ENCODE data around the gene PIR. TPM values are rescaled to one million over a fixed set of nuclear protein-coding genes. Genes with fewer than 3 reads are reported as not detected.

The PIR gene
- total RNA-seq (under 1 TPM in 1 of 2 experiments, not detected in 1; 0.53 TPM), polyA plus RNA-seq (not detected)

GRCh38 chrX:15493118-15493962, at the start of gene PIR:
Gene PIR, minus strand, starts transcription at chrX:15493333. Its CDS starts 2,076 bp downstream, at chrX:15491257.
- ChIA-PET CTCF (ENCODE audit: partially characterized antibody) (interaction anchor here (0.9 kb wide), 1 partner anchor 8 kb away, joined by 4 read pairs; no protein-coding TSS in a partner anchor), POLR2A (ENCODE audit: partially characterized antibody) (no interaction called here)
- Mint-ChIP-seq H3K27ac (no peak within 1 kb of the TSS), H3K4me3 (peak within 1 kb of the TSS; percentile 73 to 88 (median 80)), H3K27me3 (peaks cover 0 to 4% of the 10 kb centered on the region in 2 donors), H3K36me3 (no peaks in the 10 kb centered on the region), H3K4me1 (peaks cover 4 to 8% (median 5%) of the 10 kb centered on the region in 4 donors), H3K9me3 (no peaks in the 10 kb centered on the region)
- Histone ChIP-seq H3K4me3 (ENCODE audit: low read length in 2 of 2) (peak within 1 kb of the TSS; percentile 23 to 32), H3K36me3 (ENCODE audit: insufficient read depth, low read length) (no peaks in the 10 kb centered on the region), H3K27me3 (ENCODE audit: insufficient read depth, low read length) (no peaks in the 10 kb centered on the region), H3K27ac (ENCODE audit: low read depth, low read length) (no peak within 1 kb of the TSS), H3K9me3 (ENCODE audit: control insufficient read depth in 1 of 2, low read length in 2 of 2) (no peaks in the 10 kb centered on the region), H3K4me1 (ENCODE audit: insufficient read depth, low read length) (peaks cover 3% of the 10 kb centered on the region)
- DNase-seq = peak; percentile 2 to 37 (median 14)
- intact Hi-C loops (cut with micrococcal nuclease) = loop anchor here (1.0 kb wide), 1 partner anchor 182 kb away; no protein-coding TSS in a partner anchor

GRCh38 chrX:15530318-15530717, 37.2 kb upstream of the PIR start:
- ChIA-PET POLR2A (ENCODE audit: partially characterized antibody) (no interaction called here), CTCF (ENCODE audit: partially characterized antibody) (no interaction called here)
- Histone ChIP-seq H3K27me3 (ENCODE audit: insufficient read depth, low read length) (no peaks in the 10 kb centered on the region), H3K27ac (ENCODE audit: low read depth, low read length) (no peak overlapping the region), H3K4me3 (ENCODE audit: low read length in 2 of 2) (no peak overlapping the region), H3K36me3 (ENCODE audit: insufficient read depth, low read length) (no peaks in the 10 kb centered on the region), H3K4me1 (ENCODE audit: insufficient read depth, low read length) (no peaks in the 10 kb centered on the region), H3K9me3 (ENCODE audit: control insufficient read depth in 1 of 2, low read length in 2 of 2) (no peaks in the 10 kb centered on the region)
- peaks cover 3 to 6% of the 10 kb centered on the region in 2 donors for H3K27me3 Mint-ChIP-seq
- no peaks in the 10 kb centered on the region for H3K4me1 Mint-ChIP-seq
- DNase-seq = no peak
- H3K4me3 Mint-ChIP-seq = no peak overlapping the region
- intact Hi-C loops (cut with micrococcal nuclease) = no loop called here
- no peaks in the 10 kb centered on the region for H3K9me3 Mint-ChIP-seq
- no peaks in the 10 kb centered on the region for H3K36me3 Mint-ChIP-seq
- H3K27ac Mint-ChIP-seq = no peak overlapping the region

GRCh38 chrX:15529165-15529564, 36.0 kb upstream of the PIR start:
- CTCF ChIA-PET (ENCODE audit: partially characterized antibody) = no interaction called here
- H3K4me1 Mint-ChIP-seq = no peaks in the 10 kb centered on the region
- no peak overlapping the region for H3K27ac ChIP-seq (ENCODE audit: low read depth, low read length)

GRCh38 chrX:15525664-15526416, 32.7 kb upstream of the PIR start:
- intact Hi-C loops (cut with micrococcal nuclease) = no loop called here
- Histone ChIP-seq H3K4me1 (ENCODE audit: insufficient read depth, low read length) (no peaks in the 10 kb centered on the region), H3K27me3 (ENCODE audit: insufficient read depth, low read length) (no peaks in the 10 kb centered on the region), H3K9me3 (ENCODE audit: control insufficient read depth in 1 of 2, low read length in 2 of 2) (no peaks in the 10 kb centered on the region), H3K27ac (ENCODE audit: low read depth, low read length) (no peak overlapping the region), H3K4me3 (ENCODE audit: low read length in 2 of 2) (no peak overlapping the region), H3K36me3 (ENCODE audit: insufficient read depth, low read length) (no peaks in the 10 kb centered on the region)
- Mint-ChIP-seq H3K9me3 (peaks cover 0 to 4% (median 0%) of the 10 kb centered on the region in 8 donors), H3K4me3 (no peak overlapping the region), H3K4me1 (no peaks in the 10 kb centered on the region), H3K36me3 (no peaks in the 10 kb centered on the region), H3K27me3 (peaks cover 3 to 5% of the 10 kb centered on the region in 2 donors), H3K27ac (no peak overlapping the region)
- no peak for DNase-seq
- ChIA-PET CTCF (ENCODE audit: partially characterized antibody) (no interaction called here), POLR2A (ENCODE audit: partially characterized antibody) (no interaction called here)

More at GRCh38 chrX:15529165-15529564, 36.0 kb upstream of the PIR start:
- H3K27me3 Mint-ChIP-seq = peaks cover 3 to 6% of the 10 kb centered on the region in 2 donors
- Histone ChIP-seq H3K9me3 (ENCODE audit: control insufficient read depth in 1 of 2, low read length in 2 of 2) (no peaks in the 10 kb centered on the region), H3K27me3 (ENCODE audit: insufficient read depth, low read length) (no peaks in the 10 kb centered on the region), H3K36me3 (ENCODE audit: insufficient read depth, low read length) (no peaks in the 10 kb centered on the region), H3K4me1 (ENCODE audit: insufficient read depth, low read length) (no peaks in the 10 kb centered on the region), H3K4me3 (ENCODE audit: low read length in 2 of 2) (no peak overlapping the region)
- H3K9me3 Mint-ChIP-seq = no peaks in the 10 kb centered on the region
- H3K27ac Mint-ChIP-seq = no peak overlapping the region
- no peaks in the 10 kb centered on the region for H3K36me3 Mint-ChIP-seq
- no peak overlapping the region for H3K4me3 Mint-ChIP-seq
- no peak for DNase-seq
- intact Hi-C loops (cut with micrococcal nuclease) = no loop called here
- POLR2A ChIA-PET (ENCODE audit: partially characterized antibody) = no interaction called here

GRCh38 chrX:15524417-15524816, 31.3 kb upstream of the PIR start:
- no peaks in the 10 kb centered on the region for H3K27me3 ChIP-seq (ENCODE audit: insufficient read depth, low read length)
- H3K27ac ChIP-seq (ENCODE audit: low read depth, low read length) = no peak overlapping the region
- no peak overlapping the region for H3K4me3 ChIP-seq (ENCODE audit: low read length in 2 of 2)
- Mint-ChIP-seq H3K4me1 (no peaks in the 10 kb centered on the region), H3K36me3 (no peaks in the 10 kb centered on the region), H3K9me3 (peaks cover 0 to 4% (median 0%) of the 10 kb centered on the region in 8 donors), H3K27me3 (peaks cover 3 to 4% of the 10 kb centered on the region in 2 donors), H3K4me3 (no peak overlapping the region), H3K27ac (no peak overlapping the region)
- no peak for DNase-seq
- ChIA-PET CTCF (ENCODE audit: partially characterized antibody) (no interaction called here), POLR2A (ENCODE audit: partially characterized antibody) (no interaction called here)
- no peaks in the 10 kb centered on the region for H3K9me3 ChIP-seq (ENCODE audit: control insufficient read depth in 1 of 2, low read length in 2 of 2)
- intact Hi-C loops (cut with micrococcal nuclease) = no loop called here
- no peaks in the 10 kb centered on the region for H3K4me1 ChIP-seq (ENCODE audit: insufficient read depth, low read length)
- H3K36me3 ChIP-seq (ENCODE audit: insufficient read depth, low read length) = no peaks in the 10 kb centered on the region

GRCh38 chrX:15523088-15523487, 30.0 kb upstream of the PIR start:
- Mint-ChIP-seq H3K4me3 (no peak overlapping the region), H3K9me3 (peaks cover 0 to 4% (median 0%) of the 10 kb centered on the region in 8 donors), H3K4me1 (no peaks in the 10 kb centered on the region), H3K27me3 (peaks cover 3 to 4% of the 10 kb centered on the region in 2 donors), H3K36me3 (no peaks in the 10 kb centered on the region), H3K27ac (no peak overlapping the region)
- Histone ChIP-seq H3K27ac (ENCODE audit: low read depth, low read length) (no peak overlapping the region), H3K4me1 (ENCODE audit: insufficient read depth, low read length) (no peaks in the 10 kb centered on the region), H3K36me3 (ENCODE audit: insufficient read depth, low read length) (no peaks in the 10 kb centered on the region), H3K27me3 (ENCODE audit: insufficient read depth, low read length) (no peaks in the 10 kb centered on the region), H3K4me3 (ENCODE audit: low read length in 2 of 2) (no peak overlapping the region), H3K9me3 (ENCODE audit: control insufficient read depth in 1 of 2, low read length in 2 of 2) (no peaks in the 10 kb centered on the region)
- POLR2A ChIA-PET (ENCODE audit: partially characterized antibody) = no interaction called here
- intact Hi-C loops (cut with micrococcal nuclease) = no loop called here
- no peak for DNase-seq
- CTCF ChIA-PET (ENCODE audit: partially characterized antibody) = no interaction called here

GRCh38 chrX:15522464-15522863, 29.3 kb upstream of the PIR start:
- H3K4me3 Mint-ChIP-seq = no peak overlapping the region
- no peak for DNase-seq
- intact Hi-C loops (cut with micrococcal nuclease) = no loop called here
- H3K36me3 Mint-ChIP-seq = no peaks in the 10 kb centered on the region
- H3K27ac Mint-ChIP-seq = no peak overlapping the region
- H3K36me3 ChIP-seq (ENCODE audit: insufficient read depth, low read length) = no peaks in the 10 kb centered on the region
- H3K4me3 ChIP-seq (ENCODE audit: low read length in 2 of 2) = no peak overlapping the region
- peaks cover 3 to 4% of the 10 kb centered on the region in 2 donors for H3K27me3 Mint-ChIP-seq
- ChIA-PET CTCF (ENCODE audit: partially characterized antibody) (no interaction called here), POLR2A (ENCODE audit: partially characterized antibody) (no interaction called here)
- no peaks in the 10 kb centered on the region for H3K9me3 ChIP-seq (ENCODE audit: control insufficient read depth in 1 of 2, low read length in 2 of 2)
- H3K27me3 ChIP-seq (ENCODE audit: insufficient read depth, low read length) = no peaks in the 10 kb centered on the region
- peaks cover 0 to 4% (median 0%) of the 10 kb centered on the region in 8 donors for H3K9me3 Mint-ChIP-seq
- no peak overlapping the region for H3K27ac ChIP-seq (ENCODE audit: low read depth, low read length)
- no peaks in the 10 kb centered on the region for H3K4me1 ChIP-seq (ENCODE audit: insufficient read depth, low read length)
- no peaks in the 10 kb centered on the region for H3K4me1 Mint-ChIP-seq
